GM12865 (cell line): ENCODE data around the gene YTHDF1.
"Not testable (repeated sequence)": the region's sequence is repeated elsewhere in the genome, so short reads cannot be mapped to it uniquely, and the experiment has no call there.

Experiments used
- DNase-seq: peaks from one replicate; pipeline ENCODE4 v3.0.0; 2010; ENCODE audit warnings: low read depth
- H3K4me3 ChIP-seq: 2 replicates; pipeline ENCODE4 v1.5.1; 2011; ENCODE audit warnings: mild to moderate bottlenecking, low read depth, low read length, control low read depth
- CTCF ChIP-seq: IDR thresholded peaks from 2 replicates; pipeline ENCODE4 v1.5.1; 2011; ENCODE audit warnings: low read length, control low read depth, low read depth, inconsistent platforms; ENCODE audit not compliant: insufficient read depth; ENCODE audit errors: missing control alignments

Gene YTHDF1

DNA sequence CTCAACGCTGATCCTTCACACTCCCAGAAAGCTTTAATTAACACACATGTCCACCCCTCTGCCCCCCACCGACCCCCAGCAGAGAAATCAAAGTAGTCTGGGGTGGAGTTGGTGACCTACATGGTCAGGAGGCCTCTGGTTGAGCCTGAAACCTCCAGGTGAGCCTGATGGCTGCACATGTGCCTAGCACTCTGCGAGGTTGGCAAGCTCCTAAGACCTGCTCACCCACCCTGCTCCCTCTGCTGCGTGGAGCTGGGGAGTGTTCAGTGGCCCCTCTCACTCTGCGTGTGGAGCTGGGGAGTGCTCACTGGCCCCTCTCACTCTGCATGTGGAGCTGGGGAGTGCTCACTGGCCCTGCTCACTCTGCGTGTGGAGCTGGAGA, 7.9 kb upstream of the YTHDF1 start:
- DNase-seq = no peak
- TF ChIP-seq CTCF = no peak
- H3K4me3 ChIP-seq = no peak overlapping the region

GRCh38 chr20:63223121-63223825, 7.3 kb upstream of the YTHDF1 start:
- DNase-seq = peak; percentile 48
- peak; percentile 80 for TF ChIP-seq CTCF
- H3K4me3 ChIP-seq = no peak overlapping the region

- no peak overlapping the region for H3K4me3 ChIP-seq
- TF ChIP-seq CTCF = no peak
- DNase-seq = no peak
Measured at GRCh38 chr20:63222541-63222940, 6.6 kb upstream of the YTHDF1 start.

DNA sequence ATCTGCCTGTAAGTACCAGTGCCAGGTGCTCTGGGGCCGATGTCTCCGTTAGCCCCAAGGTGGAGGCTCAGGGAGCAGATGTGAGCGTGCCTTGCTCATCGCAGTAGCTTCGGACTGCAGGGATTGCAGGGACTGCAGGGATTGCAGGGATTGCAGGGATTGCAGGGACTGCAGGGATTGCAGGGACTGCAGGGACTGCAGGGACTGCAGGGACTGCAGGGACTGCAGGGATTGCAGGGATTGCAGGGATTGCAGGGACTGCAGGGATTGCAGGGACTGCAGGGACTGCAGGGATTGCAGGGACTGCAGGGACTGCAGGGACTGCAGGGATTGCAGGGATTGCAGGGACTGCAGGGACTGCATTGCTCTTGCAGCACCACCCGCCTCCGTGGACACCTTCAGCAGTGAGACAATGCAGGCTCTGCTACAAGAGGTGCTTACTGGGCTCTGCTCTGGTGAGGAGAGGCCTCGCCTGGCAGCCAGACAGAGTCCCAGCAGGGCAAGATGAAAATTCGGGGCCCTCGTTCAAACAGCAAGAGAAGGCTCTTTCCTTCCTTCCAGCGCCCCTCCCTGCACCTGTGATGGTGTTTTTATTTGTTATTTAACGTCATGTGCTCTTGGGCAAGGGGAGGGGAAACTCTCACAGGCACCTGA, 5.6 kb upstream of the YTHDF1 start:
- DNase-seq, H3K4me3 ChIP-seq: not testable (repeated sequence)

- H3K4me3 ChIP-seq = no peak overlapping the region
- no peak for DNase-seq
- TF ChIP-seq CTCF = no peak
Measured at GRCh38 chr20:63220696-63221399, 4.9 kb upstream of the YTHDF1 start.

GRCh38 chr20:63219866-63220521, 4.1 kb upstream of the YTHDF1 start:
- no peak overlapping the region for H3K4me3 ChIP-seq
- no peak for TF ChIP-seq CTCF
- DNase-seq = no peak

DNA sequence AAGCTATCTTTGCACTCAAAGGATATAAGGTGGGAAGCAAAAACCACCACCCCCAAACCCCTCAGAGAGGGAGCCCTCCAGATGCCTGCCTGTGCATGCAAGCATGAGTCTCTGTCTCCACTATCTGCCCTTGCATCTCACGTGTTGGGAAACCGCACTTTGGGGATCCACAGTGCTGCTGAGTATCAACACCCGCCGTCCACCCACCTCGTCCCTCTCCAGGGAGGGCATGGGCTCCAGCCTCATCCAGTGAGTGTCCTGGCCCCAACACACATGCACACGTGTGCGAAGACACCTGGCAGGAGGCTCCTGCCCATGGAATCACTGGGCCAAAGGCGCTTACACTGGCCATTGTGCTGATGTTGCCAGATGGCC, 3.5 kb upstream of the YTHDF1 start:
- H3K4me3 ChIP-seq = no peak overlapping the region
- no peak for DNase-seq
- TF ChIP-seq CTCF = no peak
